ENCODE data around the gene DHX16. TPM values are rescaled to one million over a fixed set of nuclear protein-coding genes. Genes with fewer than 3 reads are reported as not detected.

The DHX16 gene
- total and polyA plus RNA-seq, 7 donors, result 26.6 to 70.3 (median 40.3) TPM

DNA sequence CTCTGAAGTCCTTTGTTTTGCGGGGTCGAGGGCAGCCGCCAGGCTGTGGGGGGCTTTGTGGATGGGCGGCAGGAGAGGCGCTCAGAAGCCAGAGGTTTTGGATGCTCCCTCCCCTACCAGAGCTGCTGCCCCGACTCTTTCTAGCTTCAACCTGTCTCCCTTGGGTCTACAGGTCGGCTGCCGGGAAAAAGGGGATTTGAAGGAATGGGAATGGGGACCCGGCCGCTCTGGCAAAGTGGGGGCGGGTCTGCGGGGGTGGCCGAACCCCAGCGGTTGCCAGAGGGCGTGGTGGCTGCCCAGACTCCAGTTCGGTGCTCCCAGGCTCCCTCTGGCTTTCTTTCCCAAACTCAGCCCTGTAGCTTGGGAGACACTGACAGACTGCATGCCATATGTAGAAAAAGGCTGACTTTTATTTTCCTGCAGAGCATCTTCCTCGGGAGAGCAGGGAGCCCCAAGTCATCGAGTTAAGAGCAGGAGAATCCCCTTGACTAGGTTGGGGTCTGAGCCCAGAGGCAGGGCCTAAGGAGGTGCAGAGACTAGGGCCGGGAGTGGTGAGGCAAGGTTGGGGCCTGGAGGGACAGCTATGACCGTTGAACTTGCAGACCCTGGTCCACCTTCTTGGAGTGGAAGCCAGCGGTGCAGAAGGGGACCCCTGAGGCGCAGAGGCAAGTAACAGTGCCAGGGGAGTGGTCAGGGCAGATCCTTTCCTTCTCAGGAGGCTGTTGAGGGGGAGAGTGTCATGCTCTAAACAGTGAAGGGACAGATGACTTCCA is 15.0 kb upstream of the DHX16 start:
- Histone ChIP-seq H3K4me3 (peak overlapping the region; percentile 85), H3K4me1 (peaks cover 29% of the 10 kb centered on the region), H3K36me3 (ENCODE audit: insufficient read depth in 1 of 2, low read depth in 1 of 2) (peaks cover 0 to 7% of the 10 kb centered on the region in 2 donors), H3K27me3 (ENCODE audit: insufficient read depth in 3 of 3, low read length in 2 of 3) (no peaks in the 10 kb centered on the region), H3K9me3 (no peaks in the 10 kb centered on the region), H3K27ac (peak overlapping the region; percentile 91)
- peak; percentile 49 to 71 for DNase-seq
- intact Hi-C loops (cut with DNase I), result loop anchor here in 1 of 2 donors (2.0 to 10.0 kb wide), 2 partner anchors 33 to 397 kb away; partner anchors contain the start of gene TUBB
- 16 to 18% (median 16%) methylated on average over 21 to 22 of the region's 22 CpGs for WGBS, 3 donors
- TF ChIP-seq, protein P1, sequence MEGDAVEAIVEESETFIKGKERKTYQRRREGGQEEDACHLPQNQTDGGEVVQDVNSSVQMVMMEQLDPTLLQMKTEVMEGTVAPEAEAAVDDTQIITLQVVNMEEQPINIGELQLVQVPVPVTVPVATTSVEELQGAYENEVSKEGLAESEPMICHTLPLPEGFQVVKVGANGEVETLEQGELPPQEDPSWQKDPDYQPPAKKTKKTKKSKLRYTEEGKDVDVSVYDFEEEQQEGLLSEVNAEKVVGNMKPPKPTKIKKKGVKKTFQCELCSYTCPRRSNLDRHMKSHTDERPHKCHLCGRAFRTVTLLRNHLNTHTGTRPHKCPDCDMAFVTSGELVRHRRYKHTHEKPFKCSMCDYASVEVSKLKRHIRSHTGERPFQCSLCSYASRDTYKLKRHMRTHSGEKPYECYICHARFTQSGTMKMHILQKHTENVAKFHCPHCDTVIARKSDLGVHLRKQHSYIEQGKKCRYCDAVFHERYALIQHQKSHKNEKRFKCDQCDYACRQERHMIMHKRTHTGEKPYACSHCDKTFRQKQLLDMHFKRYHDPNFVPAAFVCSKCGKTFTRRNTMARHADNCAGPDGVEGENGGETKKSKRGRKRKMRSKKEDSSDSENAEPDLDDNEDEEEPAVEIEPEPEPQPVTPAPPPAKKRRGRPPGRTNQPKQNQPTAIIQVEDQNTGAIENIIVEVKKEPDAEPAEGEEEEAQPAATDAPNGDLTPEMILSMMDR (IDR thresholded peaks at IDR 0.05), result no peak
- ATAC-seq, result no peak

- TF ChIP-seq, protein P1 (IDR thresholded peaks at IDR 0.05), result no peak
- intact Hi-C loops (cut with DNase I), result loop anchor here in 1 of 2 donors (2.0 to 10.0 kb wide), 2 partner anchors 34 to 398 kb away; partner anchors contain the start of gene TUBB
- Histone ChIP-seq H3K36me3 (ENCODE audit: insufficient read depth in 1 of 2, low read depth in 1 of 2) (peaks cover 0 to 7% of the 10 kb centered on the region in 2 donors), H3K27ac (peak overlapping the region; percentile 91), H3K9me3 (no peaks in the 10 kb centered on the region), H3K27me3 (ENCODE audit: insufficient read depth in 3 of 3, low read length in 2 of 3) (no peaks in the 10 kb centered on the region), H3K4me3 (peak overlapping the region; percentile 85), H3K4me1 (peaks cover 35% of the 10 kb centered on the region)
- peak; percentile 77 to 82 (median 80) for ATAC-seq
- 1 to 2% (median 2%) methylated on average over 36 to 52 of the region's 52 CpGs for WGBS, 3 donors
- DNase-seq, result peak; percentile 97 to 99
Measured at GRCh38 chr6:30686908-30687658, 14.3 kb upstream of the DHX16 start.

- TF ChIP-seq, protein P1 (IDR thresholded peaks at IDR 0.05), result no peak
- peak; percentile 34 to 60 (median 52) for ATAC-seq
- H3K4me3 ChIP-seq, result peak within 1 kb of the TSS; percentile 85
- intact Hi-C loops (cut with DNase I), result loop anchor here in 1 of 2 donors (2.0 to 10.0 kb wide), 2 partner anchors 35 to 399 kb away; partner anchors contain the start of gene TUBB
- peak within 1 kb of the TSS; percentile 91 for H3K27ac ChIP-seq
- 4 to 8% (median 8%) methylated on average over 23 to 41 of the region's 41 CpGs for WGBS, 3 donors
- no peaks in the 10 kb centered on the region for H3K27me3 ChIP-seq (ENCODE audit: insufficient read depth in 3 of 3, low read length in 2 of 3)
- peaks cover 36% of the 10 kb centered on the region for H3K4me1 ChIP-seq
- H3K36me3 ChIP-seq (ENCODE audit: insufficient read depth in 1 of 2, low read depth in 1 of 2), result peaks cover 0 to 11% of the 10 kb centered on the region in 2 donors
- H3K9me3 ChIP-seq, result no peaks in the 10 kb centered on the region
- DNase-seq, result peak; percentile 87 to 90
Measured at GRCh38 chr6:30686009-30686907, 13.5 kb upstream of the DHX16 start, which contains the start of gene PPP1R18. TSS of gene PPP1R18 (minus strand) at chr6:30686645. CDS start at chr6:30686018, 627 bp downstream.

Measured in psoas muscle (tissue), 8 donors.